ENCODE measurements around the gene CYFIP2. TPM values are rescaled to one million over a fixed set of nuclear protein-coding genes. Genes with fewer than 3 reads are reported as not detected.

CYFIP2 gene
- total and polyA plus RNA-seq, 8 donors, result 7.6 to 19.6 (median 11.4) TPM

DNA sequence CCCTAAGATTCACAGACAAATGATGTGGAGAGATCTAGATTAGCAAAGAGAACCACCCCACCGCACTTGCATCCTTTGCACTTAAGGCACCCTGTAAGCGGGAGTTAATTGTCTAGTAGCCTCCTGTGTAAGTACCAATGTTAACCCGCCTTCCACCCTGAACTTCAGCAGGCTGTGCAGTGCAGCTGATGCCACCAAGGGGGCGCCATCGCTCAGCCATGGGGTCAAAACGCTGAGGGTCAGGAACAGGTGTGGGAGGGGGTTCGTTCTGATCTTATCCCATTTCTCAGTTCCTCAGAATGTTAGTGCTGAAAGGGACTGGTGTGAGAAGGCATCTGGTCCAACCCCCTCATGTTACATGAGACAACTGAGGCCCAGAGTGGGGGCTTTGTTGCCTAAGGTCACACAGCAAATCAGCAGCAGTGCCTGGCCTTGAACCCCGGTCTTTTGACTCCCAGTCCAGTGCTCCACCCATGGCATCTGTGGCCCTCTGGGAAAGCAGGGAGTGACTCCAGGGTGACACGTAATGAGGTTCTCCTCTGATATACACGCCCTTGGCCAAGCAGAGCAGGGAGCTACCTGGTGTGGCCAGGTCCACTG is 57.3 kb downstream of the CYFIP2 start:
- Histone ChIP-seq H3K36me3 (no peaks in the 10 kb centered on the region), H3K4me3 (no peak overlapping the region), H3K4me1 (no peaks in the 10 kb centered on the region), H3K27me3 (no peaks in the 10 kb centered on the region), H3K27ac (no peak overlapping the region), H3K9me3 (no peaks in the 10 kb centered on the region)
- no peak for FAIRE-seq
- intact Hi-C loops (cut with DNase I), result no loop called here
- 69 to 70% methylated on average over 10 of the region's 10 CpGs for WGBS, 2 donors
- no peak for ATAC-seq
- DNase-seq, result no peak
- TF ChIP-seq, protein P1, sequence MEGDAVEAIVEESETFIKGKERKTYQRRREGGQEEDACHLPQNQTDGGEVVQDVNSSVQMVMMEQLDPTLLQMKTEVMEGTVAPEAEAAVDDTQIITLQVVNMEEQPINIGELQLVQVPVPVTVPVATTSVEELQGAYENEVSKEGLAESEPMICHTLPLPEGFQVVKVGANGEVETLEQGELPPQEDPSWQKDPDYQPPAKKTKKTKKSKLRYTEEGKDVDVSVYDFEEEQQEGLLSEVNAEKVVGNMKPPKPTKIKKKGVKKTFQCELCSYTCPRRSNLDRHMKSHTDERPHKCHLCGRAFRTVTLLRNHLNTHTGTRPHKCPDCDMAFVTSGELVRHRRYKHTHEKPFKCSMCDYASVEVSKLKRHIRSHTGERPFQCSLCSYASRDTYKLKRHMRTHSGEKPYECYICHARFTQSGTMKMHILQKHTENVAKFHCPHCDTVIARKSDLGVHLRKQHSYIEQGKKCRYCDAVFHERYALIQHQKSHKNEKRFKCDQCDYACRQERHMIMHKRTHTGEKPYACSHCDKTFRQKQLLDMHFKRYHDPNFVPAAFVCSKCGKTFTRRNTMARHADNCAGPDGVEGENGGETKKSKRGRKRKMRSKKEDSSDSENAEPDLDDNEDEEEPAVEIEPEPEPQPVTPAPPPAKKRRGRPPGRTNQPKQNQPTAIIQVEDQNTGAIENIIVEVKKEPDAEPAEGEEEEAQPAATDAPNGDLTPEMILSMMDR (IDR thresholded peaks at IDR 0.05), result no peak

DNA sequence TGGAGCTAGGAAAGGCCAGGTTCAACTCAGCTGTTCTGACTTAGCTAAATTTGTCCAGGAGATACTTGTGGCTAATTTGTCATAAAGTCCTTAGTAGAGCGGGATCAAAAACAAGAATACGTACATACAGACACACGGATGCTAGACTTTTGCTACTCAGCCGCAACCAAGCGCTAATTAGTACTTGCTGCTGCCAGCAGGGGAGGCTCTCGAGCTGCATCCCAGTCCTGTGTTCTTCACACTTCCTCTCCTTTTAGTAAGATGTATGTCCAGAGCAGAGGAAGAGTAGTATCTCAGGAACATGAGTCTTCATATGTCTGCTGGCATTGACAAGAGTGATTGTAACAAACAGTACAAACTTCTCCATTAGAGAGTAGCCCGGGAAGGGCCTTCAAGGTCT is 58.3 kb downstream of the CYFIP2 start:
- H3K27me3 ChIP-seq, result no peaks in the 10 kb centered on the region
- ATAC-seq (no peak), DNase-seq (no peak), FAIRE-seq (no peak)
- H3K36me3 ChIP-seq, result no peaks in the 10 kb centered on the region
- intact Hi-C loops (cut with DNase I), result no loop called here
- H3K27ac ChIP-seq, result no peak overlapping the region
- no peaks in the 10 kb centered on the region for H3K4me1 ChIP-seq
- no peak overlapping the region for H3K4me3 ChIP-seq
- TF ChIP-seq, protein P1 (IDR thresholded peaks at IDR 0.05), result no peak
- WGBS, 2 donors, result 88 to 90% methylated on average over 7 of the region's 7 CpGs
- H3K9me3 ChIP-seq, result no peaks in the 10 kb centered on the region

DNA sequence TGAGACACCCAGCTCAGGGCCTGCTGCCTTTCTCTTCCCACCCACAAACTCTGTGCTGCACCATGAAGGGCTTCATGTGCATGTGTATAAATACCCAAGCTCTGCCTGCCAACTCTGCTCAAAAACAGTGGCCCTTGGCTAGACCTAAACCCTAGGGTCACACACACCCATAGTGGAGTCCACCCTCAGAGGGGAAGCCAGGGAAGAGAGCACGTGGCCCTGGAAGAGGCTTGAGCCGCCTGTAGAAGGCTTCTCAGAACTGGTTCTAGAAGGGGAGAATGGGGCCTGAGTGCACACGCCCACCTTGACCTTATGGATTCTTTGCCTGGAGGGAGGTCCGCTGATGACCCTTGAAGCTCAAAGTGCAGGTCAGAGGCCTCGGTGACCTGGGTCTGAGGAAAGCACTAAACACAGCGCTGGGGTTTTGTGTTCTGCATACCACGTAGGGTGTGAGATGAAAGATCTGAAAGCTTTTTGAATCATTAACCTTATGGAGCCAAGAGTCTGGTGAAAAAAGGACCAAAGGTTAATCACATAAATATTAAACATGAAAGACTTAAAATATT is 60.6 kb downstream of the CYFIP2 start:
- TF ChIP-seq, protein P1 (IDR thresholded peaks at IDR 0.05), result no peak
- Histone ChIP-seq H3K4me3 (no peak overlapping the region), H3K9me3 (no peaks in the 10 kb centered on the region), H3K27me3 (no peaks in the 10 kb centered on the region), H3K27ac (no peak overlapping the region), H3K4me1 (no peaks in the 10 kb centered on the region), H3K36me3 (no peaks in the 10 kb centered on the region)
- WGBS, 2 donors, result 50 to 56% methylated on average over 7 of the region's 7 CpGs
- DNase-seq (no peak), FAIRE-seq (no peak), ATAC-seq (no peak)
- intact Hi-C loops (cut with DNase I), result loop anchor here in 1 of 3 donors (5.0 kb wide), 1 partner anchor 151 kb away; no protein-coding TSS in a partner anchor

DNA sequence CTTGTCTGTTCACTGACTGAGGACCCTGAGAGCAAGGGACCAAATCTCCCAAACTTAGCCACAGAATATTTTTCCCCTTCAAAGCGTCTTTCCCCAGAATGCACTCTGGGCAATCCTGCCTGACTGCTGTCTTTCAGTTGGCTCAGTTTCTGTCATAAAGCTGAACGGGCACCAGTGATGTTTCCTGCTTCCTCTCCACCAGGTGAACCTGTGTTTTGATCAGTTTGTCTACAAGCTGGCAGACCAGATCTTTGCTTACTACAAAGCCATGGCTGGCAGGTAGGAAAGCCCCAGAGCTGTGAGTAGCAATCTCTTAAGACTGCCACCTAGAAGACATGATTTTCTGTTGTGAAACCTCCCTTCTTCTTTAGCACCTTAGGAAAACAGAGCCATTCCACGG is 61.8 kb downstream of the CYFIP2 start:
- FAIRE-seq, result no peak
- no peaks in the 10 kb centered on the region for H3K36me3 ChIP-seq
- H3K9me3 ChIP-seq, result no peaks in the 10 kb centered on the region
- WGBS, 2 donors, result 57 to 59% methylated on average over 3 of the region's 3 CpGs
- no peak overlapping the region for H3K4me3 ChIP-seq
- TF ChIP-seq, protein P1 (IDR thresholded peaks at IDR 0.05), result no peak
- no peak overlapping the region for H3K27ac ChIP-seq
- DNase-seq, result no peak
- intact Hi-C loops (cut with DNase I), result loop anchor here in 1 of 3 donors (5.0 kb wide), 1 partner anchor 150 kb away; no protein-coding TSS in a partner anchor
- H3K4me1 ChIP-seq, result no peaks in the 10 kb centered on the region
- no peak for ATAC-seq
- no peaks in the 10 kb centered on the region for H3K27me3 ChIP-seq

All from pancreas (tissue), 10 donors.